ENCODE measurements around the gene TLL2.

GRCh38 chr10:96494694-96495093 lies 19.0 kb downstream of the TLL2 start:
- TF ChIP-seq CTCF (IDR thresholded peaks at IDR 0.05): no peak
- no peak for TF ChIP-seq POLR2A (IDR thresholded peaks at IDR 0.05)

Data from esophagus squamous epithelium (tissue), 4 donors.